ENCODE measurements around the gene OTUD4.

The OTUD4 gene

DNA sequence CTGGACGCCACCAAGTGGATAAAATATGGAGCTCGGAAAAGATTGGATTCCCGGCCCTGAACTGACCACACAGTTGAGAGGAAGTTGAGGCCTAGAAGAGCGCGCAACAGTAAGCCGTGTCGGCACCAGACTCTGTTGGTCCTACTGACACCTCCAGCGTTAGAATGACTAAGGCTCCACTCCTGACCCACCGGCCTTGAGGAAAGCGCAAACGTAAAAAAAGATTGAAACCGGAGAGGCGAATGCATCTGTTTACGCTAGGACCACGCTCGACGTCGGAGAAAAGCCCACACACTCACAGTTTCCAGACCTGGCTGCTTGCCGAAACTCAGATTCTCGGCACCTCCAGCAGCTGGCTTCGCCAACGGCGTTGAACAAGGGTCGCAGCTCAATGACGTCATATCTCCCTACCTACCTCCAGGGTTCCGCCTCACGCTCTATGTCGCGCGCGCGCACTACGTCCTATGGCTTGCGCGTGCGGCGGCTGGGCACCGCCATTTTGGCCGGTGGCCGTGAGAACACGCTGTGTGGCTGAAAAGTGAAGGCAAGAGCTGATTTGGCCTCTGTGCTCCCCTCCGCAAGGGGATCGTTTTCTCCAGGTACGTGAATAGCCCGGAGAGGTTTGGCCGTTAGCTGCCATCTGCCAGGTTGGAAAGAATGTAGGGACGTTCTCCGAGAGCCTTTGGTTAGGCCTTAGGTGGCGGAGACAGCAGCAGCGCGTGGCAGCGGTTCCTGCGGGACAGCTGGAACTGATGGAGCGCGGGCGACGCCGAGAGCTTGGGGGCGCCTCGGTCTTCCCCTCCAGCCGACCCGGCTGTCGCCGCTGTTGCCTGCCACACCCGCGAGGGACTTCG is 82.3 kb downstream of the OTUD4 start, which contains the start of the genes ABCE1 and ANAPC10:
Gene ABCE1, plus strand, starts transcription at position 491 of the 854 bp plus-strand sequence. CDS start 6,102 bp downstream, outside the sequence.
Gene ANAPC10, minus strand, starts transcription at position 376 of the 854 bp plus-strand sequence. CDS start 2,097 bp downstream, outside the sequence.
- TF ChIP-seq, protein P1, sequence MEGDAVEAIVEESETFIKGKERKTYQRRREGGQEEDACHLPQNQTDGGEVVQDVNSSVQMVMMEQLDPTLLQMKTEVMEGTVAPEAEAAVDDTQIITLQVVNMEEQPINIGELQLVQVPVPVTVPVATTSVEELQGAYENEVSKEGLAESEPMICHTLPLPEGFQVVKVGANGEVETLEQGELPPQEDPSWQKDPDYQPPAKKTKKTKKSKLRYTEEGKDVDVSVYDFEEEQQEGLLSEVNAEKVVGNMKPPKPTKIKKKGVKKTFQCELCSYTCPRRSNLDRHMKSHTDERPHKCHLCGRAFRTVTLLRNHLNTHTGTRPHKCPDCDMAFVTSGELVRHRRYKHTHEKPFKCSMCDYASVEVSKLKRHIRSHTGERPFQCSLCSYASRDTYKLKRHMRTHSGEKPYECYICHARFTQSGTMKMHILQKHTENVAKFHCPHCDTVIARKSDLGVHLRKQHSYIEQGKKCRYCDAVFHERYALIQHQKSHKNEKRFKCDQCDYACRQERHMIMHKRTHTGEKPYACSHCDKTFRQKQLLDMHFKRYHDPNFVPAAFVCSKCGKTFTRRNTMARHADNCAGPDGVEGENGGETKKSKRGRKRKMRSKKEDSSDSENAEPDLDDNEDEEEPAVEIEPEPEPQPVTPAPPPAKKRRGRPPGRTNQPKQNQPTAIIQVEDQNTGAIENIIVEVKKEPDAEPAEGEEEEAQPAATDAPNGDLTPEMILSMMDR (IDR thresholded peaks at IDR 0.05; ENCODE audit: poor library complexity, severe bottlenecking): peak; percentile 59
- no peaks in the 10 kb centered on the region for H3K27me3 ChIP-seq (ENCODE audit: insufficient read depth, poor library complexity, severe bottlenecking)
- H3K36me3 ChIP-seq (ENCODE audit: low read depth): peaks cover 71% of the 10 kb centered on the region
- H3K27ac ChIP-seq (ENCODE audit: poor library complexity, severe bottlenecking): peak within 1 kb of the TSS; percentile 72
- peak within 1 kb of the TSS; percentile 85 for H3K4me3 ChIP-seq (ENCODE audit: severe bottlenecking)
- ATAC-seq (ENCODE audit: low read depth): peak; percentile 79
- H3K4me1 ChIP-seq (ENCODE audit: insufficient read depth, poor library complexity, severe bottlenecking): peaks cover 13% of the 10 kb centered on the region
- peaks cover 3% of the 10 kb centered on the region for H3K9me3 ChIP-seq (ENCODE audit: severe bottlenecking)
- DNase-seq (ENCODE audit: low spot score): peak; percentile 97

DNA sequence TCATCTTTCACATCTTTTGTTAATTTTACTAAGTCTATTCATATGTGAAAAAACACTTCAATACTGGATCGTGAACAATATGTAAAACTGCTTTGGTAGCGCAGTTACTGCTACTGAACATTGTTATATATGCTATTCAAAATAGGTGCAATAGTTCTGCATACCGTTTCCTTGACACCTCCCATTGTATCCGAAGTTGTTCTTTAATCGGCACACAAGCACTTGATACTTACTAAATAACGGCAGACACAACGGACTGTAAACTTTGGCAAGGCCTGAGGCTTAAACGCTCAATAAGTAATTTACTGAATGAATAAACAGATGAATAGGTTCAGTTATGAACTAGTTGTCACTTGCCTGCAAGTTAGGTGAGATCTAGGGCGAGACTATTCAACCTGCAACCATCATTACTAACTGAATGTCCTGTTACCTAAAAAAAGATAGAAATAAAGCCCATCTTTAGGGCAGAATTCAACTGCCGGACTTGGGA is 83.0 kb downstream of the OTUD4 start:
- Histone ChIP-seq H3K36me3 (ENCODE audit: low read depth) (peaks cover 72% of the 10 kb centered on the region), H3K27me3 (ENCODE audit: insufficient read depth, poor library complexity, severe bottlenecking) (no peaks in the 10 kb centered on the region), H3K9me3 (ENCODE audit: severe bottlenecking) (peaks cover 3% of the 10 kb centered on the region), H3K4me1 (ENCODE audit: insufficient read depth, poor library complexity, severe bottlenecking) (peaks cover 13% of the 10 kb centered on the region), H3K27ac (ENCODE audit: poor library complexity, severe bottlenecking) (peak overlapping the region; percentile 72), H3K4me3 (ENCODE audit: severe bottlenecking) (peak overlapping the region; percentile 85)
- TF ChIP-seq, protein P1 (IDR thresholded peaks at IDR 0.05; ENCODE audit: poor library complexity, severe bottlenecking): no peak
- ATAC-seq (ENCODE audit: low read depth) (no peak), DNase-seq (ENCODE audit: low spot score) (no peak)

- ATAC-seq (ENCODE audit: low read depth) (no peak), DNase-seq (ENCODE audit: low spot score) (no peak)
- H3K4me1 ChIP-seq (ENCODE audit: insufficient read depth, poor library complexity, severe bottlenecking): no peaks in the 10 kb centered on the region
- TF ChIP-seq, protein P1 (IDR thresholded peaks at IDR 0.05; ENCODE audit: poor library complexity, severe bottlenecking): no peak
- H3K9me3 ChIP-seq (ENCODE audit: severe bottlenecking): peaks cover 3% of the 10 kb centered on the region
- no peaks in the 10 kb centered on the region for H3K27me3 ChIP-seq (ENCODE audit: insufficient read depth, poor library complexity, severe bottlenecking)
- H3K27ac ChIP-seq (ENCODE audit: poor library complexity, severe bottlenecking): no peak overlapping the region
- no peak overlapping the region for H3K4me3 ChIP-seq (ENCODE audit: severe bottlenecking)
- peaks cover 60% of the 10 kb centered on the region for H3K36me3 ChIP-seq (ENCODE audit: low read depth)
Observed at GRCh38 chr4:145093638-145094037, 86.8 kb downstream of the OTUD4 start.

GRCh38 chr4:145090380-145090779 is 90.0 kb downstream of the OTUD4 start:
- H3K4me1 ChIP-seq (ENCODE audit: insufficient read depth, poor library complexity, severe bottlenecking): no peaks in the 10 kb centered on the region
- H3K27me3 ChIP-seq (ENCODE audit: insufficient read depth, poor library complexity, severe bottlenecking): no peaks in the 10 kb centered on the region
- no peak overlapping the region for H3K27ac ChIP-seq (ENCODE audit: poor library complexity, severe bottlenecking)
- no peak for DNase-seq (ENCODE audit: low spot score)
- peaks cover 64% of the 10 kb centered on the region for H3K36me3 ChIP-seq (ENCODE audit: low read depth)
- no peak for ATAC-seq (ENCODE audit: low read depth)
- TF ChIP-seq, protein P1 (IDR thresholded peaks at IDR 0.05; ENCODE audit: poor library complexity, severe bottlenecking): no peak
- H3K9me3 ChIP-seq (ENCODE audit: severe bottlenecking): peaks cover 3% of the 10 kb centered on the region
- H3K4me3 ChIP-seq (ENCODE audit: severe bottlenecking): no peak overlapping the region
